ENCODE data around the gene DCDC2C.
"Not testable (repeated sequence)": the region's sequence is repeated elsewhere in the genome, so short reads cannot be mapped to it uniquely, and the experiment has no call there.

Gene DCDC2C

GRCh38 chr2:3805201-3805939 is 102.0 kb downstream of the DCDC2C start:
- H3K36me3 ChIP-seq (ENCODE audit: insufficient read depth, low read length): no peaks in the 10 kb centered on the region
- no peak overlapping the region for H3K9ac ChIP-seq (ENCODE audit: low read depth, low read length)
- H3K9me3 ChIP-seq (ENCODE audit: control insufficient read depth, insufficient read depth, low read length): no peaks in the 10 kb centered on the region; the same call in 1 of the 2 replicates
- no peaks in the 10 kb centered on the region for H3K4me1 ChIP-seq (ENCODE audit: insufficient read depth, low read length)

- no peaks in the 10 kb centered on the region for H3K4me1 ChIP-seq (ENCODE audit: insufficient read depth, low read length)
- no peaks in the 10 kb centered on the region for H3K9me3 ChIP-seq (ENCODE audit: control insufficient read depth, insufficient read depth, low read length)
- no peaks in the 10 kb centered on the region for H3K36me3 ChIP-seq (ENCODE audit: insufficient read depth, low read length)
- H3K9ac ChIP-seq (ENCODE audit: low read depth, low read length): no peak overlapping the region
Observed at GRCh38 chr2:3806168-3806567, 102.8 kb downstream of the DCDC2C start.

- H3K36me3 ChIP-seq (ENCODE audit: insufficient read depth, low read length): no peaks in the 10 kb centered on the region
- no peaks in the 10 kb centered on the region for H3K9me3 ChIP-seq (ENCODE audit: control insufficient read depth, insufficient read depth, low read length)
- no peaks in the 10 kb centered on the region for H3K4me1 ChIP-seq (ENCODE audit: insufficient read depth, low read length)
- H3K9ac ChIP-seq (ENCODE audit: low read depth, low read length): no peak overlapping the region
Observed at GRCh38 chr2:3806730-3807129, 103.4 kb downstream of the DCDC2C start.

- H3K4me1 ChIP-seq (ENCODE audit: insufficient read depth, low read length): no peaks in the 10 kb centered on the region
- H3K9me3 ChIP-seq (ENCODE audit: control insufficient read depth, insufficient read depth, low read length): no peaks in the 10 kb centered on the region
- H3K36me3 ChIP-seq (ENCODE audit: insufficient read depth, low read length): no peaks in the 10 kb centered on the region
- no peak overlapping the region for H3K9ac ChIP-seq (ENCODE audit: low read depth, low read length)
Observed at GRCh38 chr2:3807853-3808252, 104.5 kb downstream of the DCDC2C start.

- H3K36me3 ChIP-seq (ENCODE audit: insufficient read depth, low read length): no peaks in the 10 kb centered on the region
- H3K9me3 ChIP-seq (ENCODE audit: control insufficient read depth, insufficient read depth, low read length): no peaks in the 10 kb centered on the region; the same call in 1 of the 2 replicates
- no peaks in the 10 kb centered on the region for H3K4me1 ChIP-seq (ENCODE audit: insufficient read depth, low read length)
- H3K9ac ChIP-seq (ENCODE audit: low read depth, low read length): no peak overlapping the region
Observed at GRCh38 chr2:3814706-3815245, 111.4 kb downstream of the DCDC2C start.

GRCh38 chr2:3817144-3817543 is 113.8 kb downstream of the DCDC2C start:
- H3K4me1 ChIP-seq (ENCODE audit: insufficient read depth, low read length); H3K36me3 ChIP-seq (ENCODE audit: insufficient read depth, low read length); H3K9ac ChIP-seq (ENCODE audit: low read depth, low read length); H3K9me3 ChIP-seq (ENCODE audit: control insufficient read depth, insufficient read depth, low read length): not testable (repeated sequence)

- H3K36me3 ChIP-seq (ENCODE audit: insufficient read depth, low read length): no peaks in the 10 kb centered on the region
- no peak overlapping the region for H3K9ac ChIP-seq (ENCODE audit: low read depth, low read length)
- H3K4me1 ChIP-seq (ENCODE audit: insufficient read depth, low read length): no peaks in the 10 kb centered on the region
- H3K9me3 ChIP-seq (ENCODE audit: control insufficient read depth, insufficient read depth, low read length): no peaks in the 10 kb centered on the region
Observed at GRCh38 chr2:3823748-3824147, 120.4 kb downstream of the DCDC2C start.

- Histone ChIP-seq H3K9ac (ENCODE audit: low read depth, low read length) (no peak overlapping the region), H3K9me3 (ENCODE audit: control insufficient read depth, insufficient read depth, low read length) (no peaks in the 10 kb centered on the region), H3K36me3 (ENCODE audit: insufficient read depth, low read length) (no peaks in the 10 kb centered on the region)
Observed at GRCh38 chr2:3827673-3828575, 124.5 kb downstream of the DCDC2C start.

GRCh38 chr2:3830796-3831195 is 127.4 kb downstream of the DCDC2C start:
- no peaks in the 10 kb centered on the region for H3K9me3 ChIP-seq (ENCODE audit: control insufficient read depth, insufficient read depth, low read length)
- H3K36me3 ChIP-seq (ENCODE audit: insufficient read depth, low read length): no peaks in the 10 kb centered on the region
- no peaks in the 10 kb centered on the region for H3K4me1 ChIP-seq (ENCODE audit: insufficient read depth, low read length)
- H3K9ac ChIP-seq (ENCODE audit: low read depth, low read length): no peak overlapping the region

More at GRCh38 chr2:3827673-3828575, 124.5 kb downstream of the DCDC2C start:
- H3K4me1 ChIP-seq (ENCODE audit: insufficient read depth, low read length): no peaks in the 10 kb centered on the region

GRCh38 chr2:3837086-3837485 is 133.7 kb downstream of the DCDC2C start:
- Histone ChIP-seq H3K9ac (ENCODE audit: low read depth, low read length) (no peak overlapping the region), H3K36me3 (ENCODE audit: insufficient read depth, low read length) (no peaks in the 10 kb centered on the region), H3K4me1 (ENCODE audit: insufficient read depth, low read length) (no peaks in the 10 kb centered on the region), H3K9me3 (ENCODE audit: control insufficient read depth, insufficient read depth, low read length) (no peaks in the 10 kb centered on the region; the same call in 1 of the 2 replicates)

GRCh38 chr2:3838348-3838747 is 135.0 kb downstream of the DCDC2C start:
- H3K9ac ChIP-seq (ENCODE audit: low read depth, low read length): no peak overlapping the region
- no peaks in the 10 kb centered on the region for H3K36me3 ChIP-seq (ENCODE audit: insufficient read depth, low read length)
- no peaks in the 10 kb centered on the region for H3K4me1 ChIP-seq (ENCODE audit: insufficient read depth, low read length)
- H3K9me3 ChIP-seq (ENCODE audit: control insufficient read depth, insufficient read depth, low read length): no peaks in the 10 kb centered on the region; the same call in 1 of the 2 replicates

GRCh38 chr2:3839476-3839875 is 136.1 kb downstream of the DCDC2C start:
- Histone ChIP-seq H3K9me3 (ENCODE audit: control insufficient read depth, insufficient read depth, low read length) (no peaks in the 10 kb centered on the region; the same call in 1 of the 2 replicates), H3K36me3 (ENCODE audit: insufficient read depth, low read length) (no peaks in the 10 kb centered on the region), H3K4me1 (ENCODE audit: insufficient read depth, low read length) (no peaks in the 10 kb centered on the region), H3K9ac (ENCODE audit: low read depth, low read length) (no peak overlapping the region)

GRCh38 chr2:3840611-3841155 is 137.3 kb downstream of the DCDC2C start:
- Histone ChIP-seq H3K36me3 (ENCODE audit: insufficient read depth, low read length) (no peaks in the 10 kb centered on the region), H3K9me3 (ENCODE audit: control insufficient read depth, insufficient read depth, low read length) (no peaks in the 10 kb centered on the region; the same call in 1 of the 2 replicates), H3K9ac (ENCODE audit: low read depth, low read length) (no peak overlapping the region), H3K4me1 (ENCODE audit: insufficient read depth, low read length) (no peaks in the 10 kb centered on the region)

GRCh38 chr2:3847397-3848052 is 144.2 kb downstream of the DCDC2C start:
- no peak overlapping the region for H3K9ac ChIP-seq (ENCODE audit: low read depth, low read length)
- no peaks in the 10 kb centered on the region for H3K9me3 ChIP-seq (ENCODE audit: control insufficient read depth, insufficient read depth, low read length)
- H3K4me1 ChIP-seq (ENCODE audit: insufficient read depth, low read length): no peaks in the 10 kb centered on the region
- no peaks in the 10 kb centered on the region for H3K36me3 ChIP-seq (ENCODE audit: insufficient read depth, low read length)
